Gastrocnemius medialis (tissue), 4 donors: Measurements from ENCODE around the gene ERICH2. TPM values are rescaled to one million over a fixed set of nuclear protein-coding genes. Genes with fewer than 3 reads are reported as not detected.

Experiments
- ATAC-seq, 2 donors: fragments of 150-250 bp; one replicate each; pipeline ENCODE4 v1.9.1; 2016
- DNase-seq, 2 donors: peaks; one replicate each; pipeline ENCODE4 v3.0.0-alpha.2; 2019
- H3K27ac ChIP-seq, 4 donors: fragments of 200-600 bp; sonication (generic); 1 replicate in 1 of 4; 2 replicates in 3 of 4; pipeline ENCODE4 v1.5.1; 2016 to 2018; ENCODE audit warnings: mild to moderate bottlenecking in 2 of 4, moderate library complexity in 1 of 4
- H3K27me3 ChIP-seq, 3 donors: fragments of 200-600 bp; sonication (generic) in 2 of 3; 1 replicate in 1 of 3; 2 replicates in 2 of 3; pipeline versions ENCODE4 v1.5.1 to v1.6.0; 2016 to 2019; ENCODE audit warnings: mild to moderate bottlenecking in 1 of 3, moderate library complexity in 1 of 3
- H3K36me3 ChIP-seq, 2 donors: fragments of 200-600 bp; sonication (generic) in 1 of 2; one replicate each; pipeline ENCODE4 v1.5.1; 2017 to 2018
- H3K4me1 ChIP-seq, 2 donors: fragments of 200-600 bp; sonication (generic) in 1 of 2; one replicate each; pipeline ENCODE4 v1.5.1; 2016 to 2017; ENCODE audit warnings: mild to moderate bottlenecking in 2 of 2
- H3K4me3 ChIP-seq, 4 donors: fragments of 200-600 bp; sonication (generic) in 3 of 4; 1 replicate in 1 of 4; 2 replicates in 3 of 4; pipeline ENCODE4 v1.5.1; 2016 to 2019; ENCODE audit warnings: mild to moderate bottlenecking in 2 of 4
- H3K9me3 ChIP-seq, 3 donors: fragments of 200-600 bp; sonication (generic) in 2 of 3; 1 replicate in 1 of 3; 2 replicates in 2 of 3; pipeline ENCODE4 v1.5.1; 2016 to 2019
- POLR2A ChIP-seq, 2 donors: fragments of 450-650 bp; IDR thresholded peaks; one replicate each; pipeline ENCODE4 v1.6.1; 2017; ENCODE audit warnings: antibody characterized with exemption in 2 of 2, mild to moderate bottlenecking in 2 of 2, moderate library complexity in 2 of 2
- in situ Hi-C, 4 donors: fragments of 200-750 bp; cut with MboI; loops; one replicate each; pipeline versions ENCODE4 v1.15.0 to v1.8.0; 2017; ENCODE audit warnings: low sequenced_read_pairs in 4 of 4
- intact Hi-C: fragments of 100-400 bp; cut with DNase I; formaldehyde crosslinking; loops from one replicate; pipeline ENCODE4 v1.15.1; 2023; ENCODE audit warnings: low total_unique reads
- total RNA-seq, 4 donors: library from RNA; depleted of rRNA; stranded (reverse); fragments of >200 nt; gene quantifications; one replicate each; pipeline versions ENCODE4 v1.1.0 to v1.2.3, GENCODE V29; 2016
- TF ChIP-seq, protein P1 (sequence below), 5 experiments: fragments of 450-650 bp in 3 of 5; fragments of 200-600 bp in 2 of 5; sonication (generic) in 2 of 5; IDR thresholded peaks in 4 of 5; conservative IDR thresholded peaks in 1 of 5; 1 replicate in 4 of 5; 2 replicates in 1 of 5; pipeline ENCODE4 v1.5.1; 2016 to 2019; ENCODE audit warnings: antibody characterized with exemption in 5 of 5, mild to moderate bottlenecking in 3 of 5, moderate library complexity in 3 of 5

Gene ERICH2
- total RNA-seq, 4 donors from 2014 or later = not detected

GRCh38 chr2:170845343-170845742, 75.2 kb downstream of the ERICH2 start:
- Histone ChIP-seq H3K9me3 (no peaks in the 10 kb centered on the region), H3K27me3 (peaks cover 0 to 3% (median 0%) of the 10 kb centered on the region in 3 donors), H3K36me3 (no peaks in the 10 kb centered on the region), H3K4me1 (no peaks in the 10 kb centered on the region), H3K4me3 (no peak overlapping the region), H3K27ac (no peak overlapping the region)
- TF ChIP-seq, protein P1, sequence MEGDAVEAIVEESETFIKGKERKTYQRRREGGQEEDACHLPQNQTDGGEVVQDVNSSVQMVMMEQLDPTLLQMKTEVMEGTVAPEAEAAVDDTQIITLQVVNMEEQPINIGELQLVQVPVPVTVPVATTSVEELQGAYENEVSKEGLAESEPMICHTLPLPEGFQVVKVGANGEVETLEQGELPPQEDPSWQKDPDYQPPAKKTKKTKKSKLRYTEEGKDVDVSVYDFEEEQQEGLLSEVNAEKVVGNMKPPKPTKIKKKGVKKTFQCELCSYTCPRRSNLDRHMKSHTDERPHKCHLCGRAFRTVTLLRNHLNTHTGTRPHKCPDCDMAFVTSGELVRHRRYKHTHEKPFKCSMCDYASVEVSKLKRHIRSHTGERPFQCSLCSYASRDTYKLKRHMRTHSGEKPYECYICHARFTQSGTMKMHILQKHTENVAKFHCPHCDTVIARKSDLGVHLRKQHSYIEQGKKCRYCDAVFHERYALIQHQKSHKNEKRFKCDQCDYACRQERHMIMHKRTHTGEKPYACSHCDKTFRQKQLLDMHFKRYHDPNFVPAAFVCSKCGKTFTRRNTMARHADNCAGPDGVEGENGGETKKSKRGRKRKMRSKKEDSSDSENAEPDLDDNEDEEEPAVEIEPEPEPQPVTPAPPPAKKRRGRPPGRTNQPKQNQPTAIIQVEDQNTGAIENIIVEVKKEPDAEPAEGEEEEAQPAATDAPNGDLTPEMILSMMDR (IDR thresholded peaks at IDR 0.05 in 4 of 5, conservative IDR thresholded peaks at IDR 0.05 in 1 of 5) = no peak
- no peak for TF ChIP-seq POLR2A (IDR thresholded peaks at IDR 0.05)
- ATAC-seq = no peak
- intact Hi-C loops = no loop called here
- DNase-seq = no peak
- in situ Hi-C loops = no loop called here

DNA sequence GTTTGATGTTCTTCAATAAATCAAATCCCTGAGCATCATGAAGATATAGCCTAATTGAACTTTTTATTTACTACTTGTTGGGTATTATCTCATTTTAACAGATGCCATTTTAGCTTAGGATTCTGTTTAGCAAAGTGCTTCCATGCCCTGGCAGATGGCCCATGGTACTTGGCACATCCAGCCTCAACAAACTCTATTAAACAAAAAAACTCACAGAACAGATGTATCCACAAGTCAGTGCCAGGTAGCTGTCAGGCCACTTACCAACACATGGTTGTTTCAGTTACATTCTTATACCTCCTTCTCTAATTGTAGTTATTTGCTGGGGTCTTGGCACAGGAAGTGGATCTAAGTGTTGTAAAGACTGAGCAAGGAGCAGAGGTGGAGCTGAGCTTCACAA, 76.1 kb downstream of the ERICH2 start:
- intact Hi-C loops = no loop called here
- Histone ChIP-seq H3K36me3 (no peaks in the 10 kb centered on the region), H3K4me1 (no peaks in the 10 kb centered on the region), H3K4me3 (no peak overlapping the region), H3K27me3 (peaks cover 0 to 3% (median 0%) of the 10 kb centered on the region in 3 donors), H3K27ac (no peak overlapping the region), H3K9me3 (no peaks in the 10 kb centered on the region)
- TF ChIP-seq, protein P1 (IDR thresholded peaks at IDR 0.05 in 4 of 5, conservative IDR thresholded peaks at IDR 0.05 in 1 of 5) = no peak
- no peak for TF ChIP-seq POLR2A (IDR thresholded peaks at IDR 0.05)
- in situ Hi-C loops = no loop called here
- no peak for ATAC-seq
- DNase-seq = no peak

- intact Hi-C loops = no loop called here
- DNase-seq = no peak
- Histone ChIP-seq H3K27me3 (peaks cover 0 to 3% (median 0%) of the 10 kb centered on the region in 3 donors), H3K36me3 (no peaks in the 10 kb centered on the region), H3K4me1 (no peaks in the 10 kb centered on the region), H3K27ac (no peak overlapping the region), H3K9me3 (no peaks in the 10 kb centered on the region), H3K4me3 (no peak overlapping the region)
- TF ChIP-seq POLR2A (IDR thresholded peaks at IDR 0.05) = no peak
- TF ChIP-seq, protein P1 (IDR thresholded peaks at IDR 0.05 in 4 of 5, conservative IDR thresholded peaks at IDR 0.05 in 1 of 5) = no peak
- no peak for ATAC-seq
- in situ Hi-C loops = no loop called here
These were observed 77.5 kb downstream of the ERICH2 start for GRCh38 chr2:170847716-170848115.

Other genes with a start within 250 kb of the ERICH2 start
- gene SP5, start 55.0 kb upstream of the ERICH2 start, total RNA-seq = under 1 TPM in 3 of 4 donors, not detected in 1; 0.29 to 0.44 (median 0.39) TPM
- not detected for gene GAD1, start 46.5 kb downstream of the ERICH2 start, total RNA-seq
- 10 to 100 TPM; 53.9 to 67.0 (median 56.3) TPM for gene GORASP2, start 158.9 kb downstream of the ERICH2 start, total RNA-seq